ENCODE data around the gene ZNF724.
"Not testable (repeated sequence)": the region's sequence is repeated elsewhere in the genome, so short reads cannot be mapped to it uniquely, and the experiment has no call there.

The ZNF724 gene

DNA sequence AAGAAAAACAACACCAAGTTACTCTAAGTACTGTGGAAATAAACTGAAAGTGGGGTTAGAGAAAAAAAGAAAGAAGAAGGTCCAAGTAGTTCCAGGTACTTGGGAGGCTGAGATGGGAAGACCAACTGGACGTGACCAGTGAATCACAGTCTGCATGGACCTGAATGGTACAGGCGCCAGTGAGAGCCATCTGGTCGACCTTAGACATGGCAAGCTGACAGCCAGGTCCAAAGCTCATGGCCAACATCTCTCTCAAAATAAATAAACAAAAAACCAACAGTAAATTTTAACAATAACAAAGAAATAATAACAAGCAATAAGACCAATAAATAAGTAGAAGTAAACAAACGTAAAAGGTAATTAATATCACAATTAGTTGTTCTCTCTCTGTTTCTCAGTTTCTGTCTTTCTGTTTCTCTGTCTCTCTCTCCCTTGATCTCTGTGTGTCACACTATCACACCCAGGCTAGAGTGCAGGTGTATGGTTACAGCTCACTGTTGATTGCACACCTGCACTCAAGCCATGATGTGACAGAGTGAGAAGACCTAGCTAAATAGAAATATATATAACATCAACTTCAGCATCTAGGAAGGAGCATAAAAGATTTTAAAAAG is 31.6 kb upstream of the ZNF724 start:
- H3K4me3 ChIP-seq (ENCODE audit: low read length) = no peak overlapping the region
- DNase-seq (ENCODE audit: low read depth) = no peak
- TF ChIP-seq, protein P1, sequence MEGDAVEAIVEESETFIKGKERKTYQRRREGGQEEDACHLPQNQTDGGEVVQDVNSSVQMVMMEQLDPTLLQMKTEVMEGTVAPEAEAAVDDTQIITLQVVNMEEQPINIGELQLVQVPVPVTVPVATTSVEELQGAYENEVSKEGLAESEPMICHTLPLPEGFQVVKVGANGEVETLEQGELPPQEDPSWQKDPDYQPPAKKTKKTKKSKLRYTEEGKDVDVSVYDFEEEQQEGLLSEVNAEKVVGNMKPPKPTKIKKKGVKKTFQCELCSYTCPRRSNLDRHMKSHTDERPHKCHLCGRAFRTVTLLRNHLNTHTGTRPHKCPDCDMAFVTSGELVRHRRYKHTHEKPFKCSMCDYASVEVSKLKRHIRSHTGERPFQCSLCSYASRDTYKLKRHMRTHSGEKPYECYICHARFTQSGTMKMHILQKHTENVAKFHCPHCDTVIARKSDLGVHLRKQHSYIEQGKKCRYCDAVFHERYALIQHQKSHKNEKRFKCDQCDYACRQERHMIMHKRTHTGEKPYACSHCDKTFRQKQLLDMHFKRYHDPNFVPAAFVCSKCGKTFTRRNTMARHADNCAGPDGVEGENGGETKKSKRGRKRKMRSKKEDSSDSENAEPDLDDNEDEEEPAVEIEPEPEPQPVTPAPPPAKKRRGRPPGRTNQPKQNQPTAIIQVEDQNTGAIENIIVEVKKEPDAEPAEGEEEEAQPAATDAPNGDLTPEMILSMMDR (conservative IDR thresholded peaks at IDR 0.05; ENCODE audit: low read length) = no peak

DNA sequence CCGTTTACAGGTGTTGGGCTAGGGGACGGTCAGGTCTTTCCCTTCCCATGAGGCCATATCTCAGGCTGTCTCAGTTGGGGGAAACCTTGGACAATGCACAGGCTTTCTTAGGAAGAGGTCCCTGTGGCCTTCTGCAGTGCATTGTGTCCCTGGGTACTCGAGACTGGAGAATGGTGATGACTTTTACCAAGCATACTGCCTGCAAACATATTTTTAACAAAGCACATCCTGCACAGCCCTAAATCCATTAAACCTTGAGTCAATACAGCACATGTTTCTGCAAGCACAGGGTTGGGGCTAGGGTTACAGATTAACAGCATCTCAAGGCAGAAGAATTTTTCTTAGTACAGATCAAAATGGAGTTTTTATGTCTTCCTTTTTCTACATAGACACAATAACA is 27.9 kb upstream of the ZNF724 start:
- not testable (repeated sequence) for H3K4me3 ChIP-seq (ENCODE audit: low read length)

DNA sequence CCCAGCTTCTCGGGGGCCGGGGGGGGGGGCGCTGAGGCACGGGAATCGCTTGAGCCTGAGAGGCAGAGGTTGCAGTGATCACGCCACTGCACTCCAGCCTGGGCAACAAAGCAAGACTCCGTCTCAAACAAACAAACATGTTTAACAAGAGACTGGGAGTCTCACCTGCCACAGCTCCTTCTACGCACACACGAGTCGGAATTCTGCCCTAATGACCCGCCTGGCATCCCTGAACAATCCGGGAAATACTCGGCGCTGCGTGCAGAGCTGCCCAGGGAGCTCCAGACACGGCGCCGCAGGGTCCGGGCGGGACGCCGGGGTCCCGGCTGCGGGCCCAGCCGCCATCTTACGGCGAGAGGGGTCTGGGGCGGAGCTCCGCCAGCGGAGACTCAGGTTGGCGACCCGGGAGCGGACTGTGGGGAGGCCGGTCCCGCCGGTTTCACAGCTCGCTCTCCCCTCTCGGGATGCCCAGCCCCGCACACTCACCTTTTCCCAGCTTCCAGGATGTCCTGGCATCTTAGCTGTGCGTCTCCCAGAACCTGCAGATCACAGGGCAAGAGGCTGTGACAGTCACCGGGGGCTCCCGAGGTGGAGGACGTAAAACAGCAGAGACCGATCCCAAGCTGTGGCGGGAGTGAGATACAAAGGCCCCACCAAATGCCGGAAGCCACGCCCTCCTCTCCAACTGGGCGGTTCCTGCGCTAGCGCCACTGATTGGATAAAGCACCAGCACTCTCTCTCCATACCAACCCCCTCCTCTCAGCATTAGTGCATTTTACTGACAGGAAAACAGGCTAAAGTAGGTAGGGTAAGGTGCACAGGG is 23.6 kb upstream of the ZNF724 start:
- peak overlapping the region; percentile 95 for H3K4me3 ChIP-seq (ENCODE audit: low read length)
- DNase-seq (ENCODE audit: low read depth) = peak; percentile 79
- TF ChIP-seq, protein P1 (conservative IDR thresholded peaks at IDR 0.05; ENCODE audit: low read length) = no peak

More for the DNA sequence above, 27.9 kb upstream of the ZNF724 start:
- DNase-seq (ENCODE audit: low read depth) = not testable (repeated sequence)

- TF ChIP-seq, protein P1 (conservative IDR thresholded peaks at IDR 0.05; ENCODE audit: low read length) = no peak
- DNase-seq (ENCODE audit: low read depth) = no peak
- H3K4me3 ChIP-seq (ENCODE audit: low read length) = peak overlapping the region; percentile 95
These were observed 22.9 kb upstream of the ZNF724 start for GRCh38 chr19:23273022-23273589.

DNA sequence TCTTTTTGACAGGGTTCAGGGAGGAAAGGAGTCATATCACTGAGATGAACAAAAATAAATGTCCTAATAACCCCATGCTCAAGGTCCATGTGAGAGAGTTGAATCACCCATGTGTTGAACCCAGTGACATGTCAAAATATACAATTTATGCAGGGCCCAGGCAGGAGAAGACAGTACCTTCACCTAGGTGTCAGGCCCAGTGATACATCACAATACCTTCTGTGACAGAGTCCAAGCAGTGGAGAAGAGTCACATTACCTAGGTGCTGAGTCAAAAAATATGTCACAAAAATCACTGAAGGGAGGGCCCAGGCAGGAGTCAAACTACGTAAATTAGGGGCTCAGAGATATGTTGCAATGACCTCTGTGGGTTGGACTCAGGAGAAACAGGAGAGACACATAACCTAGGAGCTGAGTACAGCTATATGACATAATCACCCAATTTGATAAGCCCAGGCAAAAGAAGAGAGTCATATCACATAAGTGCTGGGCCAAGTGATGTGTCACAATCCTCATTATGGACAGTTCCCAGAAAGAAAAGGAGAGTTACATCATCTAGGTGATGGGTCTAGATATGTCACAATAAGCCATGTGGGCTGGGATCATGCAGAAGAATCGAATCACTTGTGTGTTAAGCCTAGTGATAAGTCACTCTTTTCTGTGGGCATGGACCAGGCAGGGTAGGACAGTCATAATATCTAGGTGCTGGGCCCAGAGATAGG is 13.8 kb upstream of the ZNF724 start:
- peak; percentile 2 for DNase-seq (ENCODE audit: low read depth)
- TF ChIP-seq, protein P1 (conservative IDR thresholded peaks at IDR 0.05; ENCODE audit: low read length) = no peak
- no peak overlapping the region for H3K4me3 ChIP-seq (ENCODE audit: low read length)

DNA sequence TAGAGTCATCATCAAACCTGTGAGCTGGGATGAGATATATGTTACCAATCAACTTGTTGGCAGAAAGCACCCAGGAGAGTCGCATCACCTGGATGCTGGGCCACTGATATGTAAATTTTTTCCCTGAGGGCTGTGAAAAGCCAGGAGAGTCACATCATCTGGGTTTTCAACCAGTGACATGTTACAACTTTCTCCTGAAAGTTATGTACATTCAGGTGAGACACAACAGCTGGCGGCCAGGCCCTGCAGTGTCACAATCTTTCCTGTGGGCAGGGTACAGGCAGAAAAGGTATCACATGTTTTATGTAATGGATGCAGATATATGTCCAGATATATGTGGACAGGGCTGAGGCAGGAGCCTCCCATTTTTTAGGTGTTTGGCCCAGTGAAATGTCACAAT is 13.2 kb upstream of the ZNF724 start:
- H3K4me3 ChIP-seq (ENCODE audit: low read length) = no peak overlapping the region
- TF ChIP-seq, protein P1 (conservative IDR thresholded peaks at IDR 0.05; ENCODE audit: low read length) = no peak
- no peak for DNase-seq (ENCODE audit: low read depth)

DNA sequence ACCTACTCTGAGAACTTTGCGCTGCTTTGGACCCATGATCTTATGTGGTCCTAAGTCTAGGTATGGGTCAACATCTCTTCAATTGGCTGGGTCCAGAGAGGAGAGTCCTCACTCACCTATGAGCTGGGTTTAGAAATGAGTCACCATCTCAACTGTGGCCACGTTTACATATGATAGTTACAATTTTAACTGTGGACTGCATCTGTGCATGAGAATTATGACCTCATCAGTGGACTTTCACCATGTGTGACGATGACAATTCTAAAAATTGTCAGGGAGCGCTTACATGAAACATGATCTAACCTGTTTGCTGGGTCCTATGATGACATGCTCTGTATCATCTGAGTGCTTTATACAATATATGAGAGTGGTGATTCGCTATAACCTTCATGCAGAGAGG is 12.7 kb upstream of the ZNF724 start:
- TF ChIP-seq, protein P1 (conservative IDR thresholded peaks at IDR 0.05; ENCODE audit: low read length) = no peak
- no peak overlapping the region for H3K4me3 ChIP-seq (ENCODE audit: low read length)
- DNase-seq (ENCODE audit: low read depth) = no peak
